ENCODE results near the gene NFKBIE.
A peak's percentile ranks its signal among the peaks of the same experiment; 100 is the strongest.
"Not testable (repeated sequence)": the region's sequence is repeated elsewhere in the genome, so short reads cannot be mapped to it uniquely, and the experiment has no call there.

Gene NFKBIE, protein sequence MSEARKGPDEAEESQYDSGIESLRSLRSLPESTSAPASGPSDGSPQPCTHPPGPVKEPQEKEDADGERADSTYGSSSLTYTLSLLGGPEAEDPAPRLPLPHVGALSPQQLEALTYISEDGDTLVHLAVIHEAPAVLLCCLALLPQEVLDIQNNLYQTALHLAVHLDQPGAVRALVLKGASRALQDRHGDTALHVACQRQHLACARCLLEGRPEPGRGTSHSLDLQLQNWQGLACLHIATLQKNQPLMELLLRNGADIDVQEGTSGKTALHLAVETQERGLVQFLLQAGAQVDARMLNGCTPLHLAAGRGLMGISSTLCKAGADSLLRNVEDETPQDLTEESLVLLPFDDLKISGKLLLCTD

DNA sequence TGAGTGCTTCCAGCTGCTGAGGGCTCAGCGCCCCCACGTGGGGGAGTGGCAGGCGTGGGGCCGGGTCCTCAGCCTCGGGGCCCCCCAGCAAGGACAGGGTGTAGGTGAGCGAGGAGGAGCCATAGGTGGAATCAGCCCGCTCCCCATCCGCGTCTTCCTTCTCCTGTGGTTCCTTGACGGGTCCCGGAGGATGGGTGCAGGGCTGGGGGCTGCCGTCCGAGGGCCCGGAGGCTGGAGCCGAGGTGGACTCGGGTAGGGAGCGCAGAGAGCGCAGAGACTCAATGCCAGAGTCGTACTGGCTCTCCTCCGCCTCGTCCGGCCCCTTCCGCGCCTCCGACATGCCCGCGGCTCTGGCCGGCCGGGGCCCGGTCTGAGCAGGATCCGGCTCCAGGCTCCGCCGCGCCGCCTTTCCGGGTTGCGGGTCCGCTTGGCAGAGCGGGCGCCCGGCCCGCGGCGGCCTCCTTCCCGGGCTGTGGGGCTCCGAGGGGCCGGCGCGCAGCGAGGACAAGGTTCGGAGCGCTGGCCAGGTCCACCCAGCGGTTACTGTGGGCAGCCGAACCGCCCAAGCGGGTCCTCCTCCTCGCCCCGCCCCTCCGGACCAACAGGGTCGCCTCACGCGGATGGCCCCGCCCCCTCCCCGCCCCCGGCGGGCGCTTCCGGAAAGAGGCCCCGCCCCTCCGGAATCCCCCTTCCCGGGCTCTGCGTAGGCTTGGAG is at the start of gene NFKBIE:
NFKBIE (minus strand) TSS at position 545 of the 715 bp plus-strand sequence; CDS start at position 340, 205 bp downstream.
- peak within 1 kb of the TSS; percentile 74 for H3K4me3 ChIP-seq (ENCODE audit: low read depth, low read length)
- peak; percentile 91 for DNase-seq (ENCODE audit: low read depth, low spot score)
- in situ Hi-C loops (cut with HindIII; ENCODE audit: low sequenced_read_pairs), result no loop called here
- TF ChIP-seq, protein P1, sequence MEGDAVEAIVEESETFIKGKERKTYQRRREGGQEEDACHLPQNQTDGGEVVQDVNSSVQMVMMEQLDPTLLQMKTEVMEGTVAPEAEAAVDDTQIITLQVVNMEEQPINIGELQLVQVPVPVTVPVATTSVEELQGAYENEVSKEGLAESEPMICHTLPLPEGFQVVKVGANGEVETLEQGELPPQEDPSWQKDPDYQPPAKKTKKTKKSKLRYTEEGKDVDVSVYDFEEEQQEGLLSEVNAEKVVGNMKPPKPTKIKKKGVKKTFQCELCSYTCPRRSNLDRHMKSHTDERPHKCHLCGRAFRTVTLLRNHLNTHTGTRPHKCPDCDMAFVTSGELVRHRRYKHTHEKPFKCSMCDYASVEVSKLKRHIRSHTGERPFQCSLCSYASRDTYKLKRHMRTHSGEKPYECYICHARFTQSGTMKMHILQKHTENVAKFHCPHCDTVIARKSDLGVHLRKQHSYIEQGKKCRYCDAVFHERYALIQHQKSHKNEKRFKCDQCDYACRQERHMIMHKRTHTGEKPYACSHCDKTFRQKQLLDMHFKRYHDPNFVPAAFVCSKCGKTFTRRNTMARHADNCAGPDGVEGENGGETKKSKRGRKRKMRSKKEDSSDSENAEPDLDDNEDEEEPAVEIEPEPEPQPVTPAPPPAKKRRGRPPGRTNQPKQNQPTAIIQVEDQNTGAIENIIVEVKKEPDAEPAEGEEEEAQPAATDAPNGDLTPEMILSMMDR (IDR thresholded peaks at IDR 0.05; ENCODE audit: low read depth, low read length), result peak; percentile 56

DNA sequence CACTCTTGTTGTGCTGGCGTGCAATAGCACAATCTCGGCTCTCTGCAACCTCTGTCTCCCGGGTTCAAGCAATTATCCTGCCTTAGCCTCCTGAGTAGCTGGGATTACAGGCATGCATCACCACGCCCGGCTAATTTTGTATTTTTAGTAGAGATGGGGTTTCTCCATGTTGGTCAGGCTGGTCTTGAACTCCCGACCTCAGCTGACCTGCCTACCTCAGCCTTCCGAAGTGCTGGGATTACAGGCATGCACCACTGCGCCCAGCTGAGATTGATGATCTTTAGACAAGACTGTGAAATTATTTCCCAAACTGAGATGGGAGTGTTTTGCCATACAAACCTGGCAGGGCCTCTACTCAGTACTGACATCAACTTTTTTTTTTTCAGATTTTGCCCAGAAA is 49.3 kb upstream of the NFKBIE start:
- DNase-seq (ENCODE audit: low read depth, low spot score); in situ Hi-C loops (cut with HindIII; ENCODE audit: low sequenced_read_pairs); H3K4me3 ChIP-seq (ENCODE audit: low read depth, low read length): not testable (repeated sequence)

DNA sequence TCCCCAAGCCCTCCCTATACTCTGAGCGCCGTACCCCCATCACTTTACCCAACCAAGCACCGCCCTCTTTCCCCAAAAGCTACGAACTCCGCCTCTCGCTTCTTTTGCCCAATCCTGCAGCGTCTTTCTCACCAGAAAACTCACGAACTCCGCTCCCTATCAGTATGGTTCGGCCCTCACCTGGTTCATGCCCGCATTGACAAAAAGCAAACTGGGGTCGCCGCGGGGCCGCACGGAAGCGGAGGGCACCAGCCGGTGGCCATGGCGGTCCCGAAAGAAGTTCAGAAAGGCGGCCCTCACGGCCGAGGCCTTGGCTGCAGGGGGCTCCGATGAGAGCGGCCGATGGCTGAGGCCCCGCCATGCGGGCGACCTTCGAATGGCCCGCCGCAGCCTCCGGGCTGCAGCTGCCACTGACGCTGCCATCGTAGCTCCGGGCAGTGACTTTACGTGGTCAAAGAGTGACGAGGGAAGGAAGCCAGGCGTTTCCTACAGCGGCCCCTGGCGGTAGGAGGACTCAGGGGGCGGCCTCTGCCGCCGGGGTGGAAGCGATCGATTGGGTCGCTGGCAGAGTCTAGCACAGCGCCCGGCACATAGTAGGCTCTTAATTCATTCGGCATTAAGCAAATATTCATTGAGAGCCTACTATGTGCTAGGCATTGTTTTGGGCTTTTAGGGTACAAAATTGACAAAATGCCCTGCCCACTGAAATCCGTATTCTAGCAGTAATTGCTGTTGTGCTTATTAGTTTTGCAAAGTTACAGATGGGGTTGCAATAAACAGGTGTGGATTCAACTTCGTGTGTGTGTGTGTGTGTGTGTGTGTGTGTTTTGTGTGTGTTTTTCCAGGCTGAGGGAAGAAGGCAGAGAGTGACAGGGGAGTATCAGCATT is 47.8 kb upstream of the NFKBIE start, which contains the start of gene AARS2:
AARS2 (minus strand) TSS at position 447 of the 888 bp plus-strand sequence; CDS start at position 423, 24 bp downstream.
- in situ Hi-C loops (cut with HindIII; ENCODE audit: low sequenced_read_pairs), result no loop called here

DNA sequence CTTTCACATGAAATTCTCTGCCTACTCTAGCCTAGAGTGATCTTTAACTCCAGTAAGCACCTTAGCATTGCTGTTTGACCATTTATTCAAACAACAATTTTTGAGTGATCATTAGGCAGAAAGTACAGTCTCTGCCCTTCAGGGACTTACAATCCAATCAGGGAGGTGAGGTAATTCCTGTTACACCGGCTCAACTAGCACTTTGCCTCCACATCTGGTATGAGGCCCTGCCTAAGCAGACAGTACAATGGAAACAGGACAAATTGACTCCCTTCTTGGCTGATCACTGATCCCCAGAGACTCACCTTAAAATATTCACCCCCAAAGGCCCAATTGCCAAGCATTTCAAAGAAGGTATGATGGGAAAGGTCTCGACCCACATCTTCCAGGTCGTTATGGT is 46.4 kb upstream of the NFKBIE start:
- H3K4me3 ChIP-seq (ENCODE audit: low read depth, low read length), result no peak overlapping the region
- DNase-seq (ENCODE audit: low read depth, low spot score), result no peak
- in situ Hi-C loops (cut with HindIII; ENCODE audit: low sequenced_read_pairs), result no loop called here
- TF ChIP-seq, protein P1 (IDR thresholded peaks at IDR 0.05; ENCODE audit: low read depth, low read length), result no peak

More for the DNA sequence above, 47.8 kb upstream of the NFKBIE start, which contains the start of gene AARS2:
- TF ChIP-seq, protein P1 (IDR thresholded peaks at IDR 0.05; ENCODE audit: low read depth, low read length), result peak; percentile 100
- DNase-seq (ENCODE audit: low read depth, low spot score), result peak; percentile 86
- H3K4me3 ChIP-seq (ENCODE audit: low read depth, low read length), result peak within 1 kb of the TSS; percentile 97

DNA sequence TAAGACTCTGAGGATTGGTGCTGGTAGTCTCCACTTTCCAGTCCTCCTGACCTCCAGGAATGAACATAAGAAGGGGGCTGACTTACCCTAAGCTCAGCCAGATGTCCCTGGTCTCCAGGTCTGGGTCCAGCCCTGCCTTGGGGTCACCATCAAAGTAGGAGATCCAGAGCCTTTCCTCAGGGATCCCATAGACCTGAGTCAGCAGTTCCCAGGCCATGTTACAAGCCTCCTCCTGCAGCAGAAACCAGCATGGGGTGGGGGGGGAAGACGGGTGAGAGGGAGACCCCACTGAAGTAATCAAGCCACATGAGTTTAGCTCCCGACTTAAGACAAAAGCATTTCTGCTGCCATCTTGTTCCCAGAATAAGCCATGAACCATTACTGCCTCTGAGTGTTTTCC is 46.0 kb upstream of the NFKBIE start:
- TF ChIP-seq, protein P1 (IDR thresholded peaks at IDR 0.05; ENCODE audit: low read depth, low read length), result no peak
- in situ Hi-C loops (cut with HindIII; ENCODE audit: low sequenced_read_pairs), result no loop called here
- H3K4me3 ChIP-seq (ENCODE audit: low read depth, low read length), result no peak overlapping the region
- no peak for DNase-seq (ENCODE audit: low read depth, low spot score)

DNA sequence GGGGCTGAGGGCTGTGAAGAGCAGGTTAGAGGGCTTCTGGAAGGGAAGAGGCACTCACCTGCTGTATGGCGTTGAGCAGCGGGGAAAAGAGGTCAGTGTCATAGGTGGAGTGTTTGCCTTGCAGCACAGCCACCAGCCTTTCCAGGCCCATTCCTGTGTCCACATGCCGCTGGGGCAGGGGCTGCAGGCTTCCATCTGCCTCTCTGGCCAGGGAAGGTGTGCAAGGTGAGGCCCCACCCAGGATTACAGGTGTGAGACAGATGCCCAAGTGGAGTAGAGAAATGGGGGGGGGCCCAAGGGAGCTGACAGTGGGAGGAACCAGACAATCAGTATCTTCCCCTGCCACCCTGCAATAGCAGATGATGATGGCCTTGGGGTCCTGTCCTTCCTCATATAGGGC is 44.9 kb upstream of the NFKBIE start:
- TF ChIP-seq, protein P1 (IDR thresholded peaks at IDR 0.05; ENCODE audit: low read depth, low read length), result no peak
- H3K4me3 ChIP-seq (ENCODE audit: low read depth, low read length), result no peak overlapping the region
- no peak for DNase-seq (ENCODE audit: low read depth, low spot score)
- in situ Hi-C loops (cut with HindIII; ENCODE audit: low sequenced_read_pairs), result no loop called here
